Keratinocyte (primary cell): Measurements from ENCODE around the gene BRK1.

Experiments
- CTCF ChIP-seq, 3 experiments: IDR thresholded peaks in 1 of 3; conservative IDR thresholded peaks in 1 of 3; optimal IDR thresholded peaks in 1 of 3; 2 replicates in 2 of 3; 3 replicates in 1 of 3; pipeline versions ENCODE3 to v1.5.1; 2011; ENCODE audit warnings: low read length in 3 of 3, mild to moderate bottlenecking in 3 of 3, moderate library complexity in 2 of 3, control low read depth in 1 of 3, inconsistent platforms in 1 of 3; ENCODE audit not compliant: insufficient read depth in 2 of 3; ENCODE audit errors: extremely low read depth in 1 of 3
- EZH2 ChIP-seq: IDR thresholded peaks from one replicate; pipeline ENCODE4 v1.6.1; 2012; ENCODE audit warnings: inconsistent platforms, mild to moderate bottlenecking, low read length, moderate library complexity

- TF ChIP-seq CTCF (optimal IDR thresholded peaks at IDR 0.05 in 1 of 3, IDR thresholded peaks at IDR 0.05 in 1 of 3, conservative IDR thresholded peaks at IDR 0.05 in 1 of 3; ENCODE audit: extremely low read depth in 1 of 3, insufficient read depth in 2 of 3, low read length in 3 of 3) = no peak
- no peak for TF ChIP-seq EZH2
Observed at GRCh38 chr3:10150987-10151386, 35.5 kb downstream of the BRK1 start.
